GM20431 (cell line): Measurements from ENCODE around the gene IFI35.
"Not testable (repeated sequence)": the region's sequence is repeated elsewhere in the genome, so short reads cannot be mapped to it uniquely, and the experiment has no call there.

Source experiments
- in situ Hi-C: fragments of 300-500 bp; cut with MseI, MboI; formaldehyde crosslinking; loops from one replicate; pipeline ENCODE4 v1.15.0; 2020; ENCODE audit warnings: low sequenced_read_pairs; ENCODE audit not compliant: unreplicated experiment

IFI35 gene

GRCh38 chr17:43006639-43007551 is at the start of gene IFI35:
Gene IFI35, plus strand, starts transcription at chr17:43006784. Its CDS starts 164 bp downstream, at chr17:43006948.
- in situ Hi-C loops: loop anchor here (25.0 kb wide), 1 partner anchor 330 kb away; no protein-coding TSS in a partner anchor

GRCh38 chr17:42964161-42964932 is 42.2 kb upstream of the IFI35 start, which contains the start of gene AARSD1:
Gene AARSD1, minus strand, starts transcription at chr17:42964454. Its CDS starts 14 bp downstream, at chr17:42964440.
- in situ Hi-C loops: no loop called here

GRCh38 chr17:42967925-42968324 is 38.7 kb upstream of the IFI35 start:
- in situ Hi-C loops: no loop called here

- in situ Hi-C loops: no loop called here
Measured at GRCh38 chr17:42969001-42969581, 37.5 kb upstream of the IFI35 start.

GRCh38 chr17:42971589-42971988 is 35.0 kb upstream of the IFI35 start:
- in situ Hi-C loops: no loop called here

GRCh38 chr17:42973323-42973722 is 33.3 kb upstream of the IFI35 start:
- in situ Hi-C loops: not testable (repeated sequence)

- in situ Hi-C loops: no loop called here
Measured at GRCh38 chr17:42975265-42975664, 31.3 kb upstream of the IFI35 start.

GRCh38 chr17:42975701-42976100 is 30.9 kb upstream of the IFI35 start:
- in situ Hi-C loops: not testable (repeated sequence)

GRCh38 chr17:42979511-42980273 is 26.9 kb upstream of the IFI35 start, which contains the start of gene PTGES3L:
Gene PTGES3L, minus strand, starts transcription at chr17:42980080. Its CDS starts 27 bp downstream, at chr17:42980053.
- in situ Hi-C loops: no loop called here

- in situ Hi-C loops: no loop called here
Measured at GRCh38 chr17:42980274-42980765, 26.3 kb upstream of the IFI35 start, which contains the start of gene RUNDC1. Gene RUNDC1, plus strand, starts transcription at chr17:42980565. Its CDS starts 12 bp downstream, at chr17:42980577.

- in situ Hi-C loops: no loop called here
Measured at GRCh38 chr17:42980766-42981397, 25.7 kb upstream of the IFI35 start.

GRCh38 chr17:42982266-42982665 is 24.3 kb upstream of the IFI35 start:
- in situ Hi-C loops: no loop called here

GRCh38 chr17:42985225-42985624 is 21.4 kb upstream of the IFI35 start:
- in situ Hi-C loops: no loop called here

- in situ Hi-C loops: no loop called here
Measured at GRCh38 chr17:42989141-42989540, 17.4 kb upstream of the IFI35 start.

- in situ Hi-C loops: no loop called here
Measured at GRCh38 chr17:42989726-42990652, 16.6 kb upstream of the IFI35 start.

GRCh38 chr17:42991471-42991870 is 15.1 kb upstream of the IFI35 start:
- in situ Hi-C loops: no loop called here

- in situ Hi-C loops: no loop called here
Measured at GRCh38 chr17:42992872-42993271, 13.7 kb upstream of the IFI35 start.

- in situ Hi-C loops: not testable (repeated sequence)
Measured at GRCh38 chr17:42993913-42994312, 12.7 kb upstream of the IFI35 start.
